Non-pigmented ciliary epithelial cell (primary cell): Measurements from ENCODE around the gene MGAT4B.

Experiments
- DNase-seq: peaks from one replicate; pipeline ENCODE4 v3.0.0-alpha.2; 2010; ENCODE audit warnings: low read depth

Gene MGAT4B

DNA sequence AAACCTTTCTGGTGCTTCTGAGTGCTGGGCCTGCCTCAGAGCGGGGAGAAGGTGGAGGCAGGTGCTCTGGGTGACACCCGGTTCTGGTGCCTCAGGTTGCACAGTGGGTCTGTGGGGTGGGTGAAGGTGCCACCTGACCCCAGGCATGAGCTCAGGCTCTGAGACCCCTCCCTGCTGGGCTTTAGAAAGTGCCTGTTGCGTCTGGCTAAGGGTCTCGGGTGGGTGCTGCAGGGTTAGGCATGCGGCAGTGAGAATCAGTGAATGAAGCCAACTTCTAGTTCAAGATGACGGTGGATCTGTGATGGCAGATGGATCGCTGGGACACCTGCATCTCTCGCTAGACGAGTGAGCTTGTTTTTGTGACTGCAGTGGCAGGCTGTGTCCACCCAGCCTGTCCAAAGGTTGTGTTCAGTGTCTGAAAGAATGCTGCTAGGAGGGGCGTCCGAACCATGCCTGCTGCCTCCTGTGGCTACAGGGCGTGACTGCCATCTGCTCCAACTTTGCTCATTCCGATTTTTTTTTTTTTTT lies 19.1 kb upstream of the MGAT4B start:
- no peak for DNase-seq

DNA sequence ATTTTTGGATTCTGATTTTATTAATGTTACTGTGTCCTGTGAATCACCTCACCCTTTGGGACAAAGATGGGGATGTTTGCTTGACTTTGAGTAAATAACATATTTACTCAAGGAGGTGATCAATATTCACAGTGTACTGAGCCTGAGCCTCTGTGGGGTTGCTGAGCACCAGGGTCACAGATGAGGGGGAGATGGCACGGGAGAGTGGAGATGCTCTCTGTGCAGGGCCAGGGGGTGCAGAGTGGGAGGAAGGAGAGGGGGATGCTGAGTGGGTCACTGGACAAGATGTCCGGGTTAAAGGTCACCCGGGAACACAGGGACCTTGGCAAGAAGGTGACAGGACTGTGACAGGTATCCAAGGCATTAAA lies 18.1 kb upstream of the MGAT4B start:
- no peak for DNase-seq

DNA sequence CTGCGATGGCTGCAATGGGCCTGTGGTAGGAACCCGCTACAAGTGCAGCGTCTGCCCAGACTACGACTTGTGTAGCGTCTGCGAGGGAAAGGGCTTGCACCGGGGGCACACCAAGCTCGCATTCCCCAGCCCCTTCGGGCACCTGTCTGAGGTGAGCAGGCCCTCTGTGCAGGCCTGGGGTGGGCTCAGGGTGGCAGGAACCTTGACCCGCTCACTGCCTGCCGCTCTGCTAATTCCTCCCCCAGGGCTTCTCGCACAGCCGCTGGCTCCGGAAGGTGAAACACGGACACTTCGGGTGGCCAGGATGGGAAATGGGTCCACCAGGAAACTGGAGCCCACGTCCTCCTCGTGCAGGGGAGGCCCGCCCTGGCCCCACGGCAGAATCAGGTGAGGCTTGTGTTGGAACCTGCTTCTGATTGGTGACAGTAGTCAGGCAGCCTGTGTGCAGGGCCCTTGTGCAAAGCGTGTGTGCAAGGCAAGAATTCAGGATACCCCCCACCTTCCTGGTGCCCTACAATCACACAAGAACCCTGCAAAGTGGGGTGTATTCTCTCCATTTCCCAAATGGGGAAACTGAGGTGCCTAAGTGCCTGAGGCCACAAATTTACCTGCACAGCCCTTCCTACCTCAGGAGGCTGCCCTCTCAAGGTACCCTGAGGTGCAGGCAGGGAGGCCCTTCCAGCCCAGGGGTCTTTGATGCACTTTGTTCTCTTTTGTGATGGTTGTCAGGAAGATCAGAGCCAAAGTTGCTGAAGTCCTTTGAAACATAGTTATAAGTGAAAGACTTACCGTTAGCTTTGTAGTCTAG lies 17.5 kb upstream of the MGAT4B start:
- no peak for DNase-seq

DNA sequence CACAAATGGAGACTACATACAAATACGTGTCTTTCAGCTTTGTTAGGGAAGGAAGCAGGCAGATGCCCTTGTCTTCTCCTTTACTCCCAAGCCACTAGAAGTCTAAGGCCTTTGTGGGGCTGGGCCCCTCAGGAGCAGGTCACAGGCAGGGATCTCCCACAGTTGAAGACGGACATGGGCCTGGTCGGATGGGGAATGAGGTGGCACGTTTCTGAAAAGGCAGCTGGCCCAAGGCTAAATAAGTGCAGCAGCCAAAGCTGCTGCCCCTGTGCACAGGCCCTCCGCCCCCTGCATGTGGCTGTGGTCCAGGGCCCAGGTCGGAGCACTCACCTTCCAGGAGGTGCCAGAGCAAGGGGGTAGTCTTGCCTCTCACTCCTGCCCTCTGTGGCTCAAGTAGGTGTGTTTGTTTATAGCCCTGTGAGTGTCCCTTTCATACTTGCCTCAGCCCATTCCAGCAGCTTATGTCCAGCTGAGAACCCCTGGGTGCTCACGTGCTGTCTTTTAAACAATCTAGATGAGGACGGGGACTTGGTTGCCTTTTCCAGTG lies 15.9 kb upstream of the MGAT4B start:
- DNase-seq = no peak

DNA sequence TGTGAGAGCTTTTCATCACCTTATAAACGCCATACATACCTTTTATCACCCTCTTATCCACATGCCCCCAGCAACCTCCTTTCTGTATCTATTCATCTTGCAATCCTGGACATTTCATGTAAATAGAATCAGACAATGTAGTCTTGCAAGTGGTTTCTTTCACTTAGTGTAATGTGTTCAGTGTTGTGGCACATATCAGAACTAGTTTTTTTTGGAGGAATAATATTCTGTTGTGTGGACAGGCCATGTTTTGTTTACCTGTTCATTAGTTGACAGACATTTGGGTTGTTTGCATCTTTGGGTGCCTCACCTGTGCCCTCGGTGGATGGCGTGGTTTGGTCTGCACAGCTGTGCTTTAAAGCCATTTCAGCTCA lies 15.4 kb upstream of the MGAT4B start:
- no peak for DNase-seq

DNA sequence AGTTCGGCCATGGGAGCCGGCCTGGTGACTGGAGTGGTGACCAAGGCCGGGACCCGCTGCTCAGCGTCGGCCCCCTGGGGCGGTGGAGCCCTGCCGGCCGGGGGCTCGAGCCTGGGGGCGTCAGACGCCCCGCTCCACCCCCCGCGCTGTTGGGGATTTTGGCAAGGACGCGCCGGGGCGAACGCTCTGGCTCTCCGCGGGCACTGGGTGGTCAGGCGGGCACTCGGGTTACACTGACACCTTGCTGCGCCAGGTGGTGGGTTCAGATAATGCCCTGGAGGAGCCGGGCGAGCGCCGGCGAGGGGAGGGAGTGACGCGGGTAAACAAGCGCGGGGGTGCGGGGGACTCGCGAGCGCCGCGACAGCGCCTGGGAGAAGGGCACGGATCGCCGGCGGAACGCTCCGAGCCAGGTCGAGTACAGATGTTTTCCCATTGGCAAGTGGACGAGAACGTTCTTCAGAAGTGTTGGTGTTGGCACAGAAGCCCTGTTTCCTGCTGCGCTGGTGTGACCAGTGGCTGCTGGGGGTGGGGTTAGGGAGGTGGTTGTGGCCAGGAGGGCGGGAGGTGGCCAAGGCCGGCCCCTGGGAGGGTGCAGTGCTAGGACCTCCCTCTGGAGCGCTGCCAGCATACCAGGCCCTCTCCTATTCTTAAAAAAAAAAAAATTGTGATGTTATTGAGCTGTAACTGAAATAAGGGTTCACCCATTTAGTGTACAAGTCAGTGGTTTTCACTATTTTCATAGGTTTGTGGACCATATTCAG lies 14.8 kb upstream of the MGAT4B start:
- DNase-seq = peak; percentile 73

DNA sequence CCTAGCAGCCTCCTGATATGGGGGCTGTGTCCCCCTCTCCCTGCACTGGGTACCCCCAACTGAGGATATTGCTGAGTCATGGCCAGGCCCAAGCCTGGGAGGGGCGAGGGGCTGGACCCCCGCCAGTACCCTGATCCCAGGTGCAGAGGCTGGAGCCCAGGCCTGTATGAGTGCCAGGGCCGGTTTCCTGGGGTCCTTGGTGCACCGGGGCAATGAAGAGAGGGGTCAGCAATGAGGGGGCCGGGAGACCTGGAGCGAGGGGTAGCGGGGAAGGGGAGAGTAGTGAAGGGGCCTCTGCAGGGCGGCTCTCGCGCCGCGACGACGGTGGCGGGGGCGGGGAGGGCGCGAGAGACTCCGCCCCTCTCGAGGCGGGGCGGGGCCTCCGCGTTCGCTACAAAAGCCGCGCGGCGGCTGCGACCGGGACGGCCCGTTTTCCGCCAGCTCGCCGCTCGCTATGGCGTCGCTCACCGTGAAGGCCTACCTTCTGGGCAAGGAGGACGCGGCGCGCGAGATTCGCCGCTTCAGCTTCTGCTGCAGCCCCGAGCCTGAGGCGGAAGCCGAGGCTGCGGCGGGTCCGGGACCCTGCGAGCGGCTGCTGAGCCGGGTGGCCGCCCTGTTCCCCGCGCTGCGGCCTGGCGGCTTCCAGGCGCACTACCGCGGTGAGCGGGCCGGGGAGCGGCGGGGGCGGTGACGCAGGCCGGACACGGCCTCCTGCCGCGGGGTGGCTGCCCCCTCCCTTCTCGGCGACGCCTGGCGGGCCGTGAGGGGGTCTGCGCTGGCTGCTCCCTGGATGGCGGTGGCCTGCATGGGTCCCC lies 14.0 kb upstream of the MGAT4B start, which contains the start of gene SQSTM1:
Gene SQSTM1 (plus strand): TSS at position 423 of the 815 bp plus-strand sequence. CDS start 32 bp downstream, at position 455.
- no peak for DNase-seq

DNA sequence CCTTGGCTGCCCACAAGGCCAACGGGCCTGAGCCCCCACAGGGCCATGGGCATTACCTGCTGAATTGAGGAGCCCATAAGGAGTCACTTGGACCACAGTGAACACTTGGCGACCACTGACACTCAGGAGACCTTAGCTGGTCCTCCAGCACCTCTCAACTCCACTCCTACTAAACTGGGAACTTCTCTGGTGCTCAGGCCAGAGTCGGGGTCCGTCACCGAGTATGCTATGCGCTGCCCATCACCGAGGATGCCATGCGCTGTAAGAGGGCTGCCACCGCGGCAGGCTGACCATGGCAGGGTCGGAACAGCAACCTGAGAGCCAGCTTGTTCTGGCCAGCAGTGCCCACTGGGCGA lies 13.4 kb upstream of the MGAT4B start:
- DNase-seq = no peak

DNA sequence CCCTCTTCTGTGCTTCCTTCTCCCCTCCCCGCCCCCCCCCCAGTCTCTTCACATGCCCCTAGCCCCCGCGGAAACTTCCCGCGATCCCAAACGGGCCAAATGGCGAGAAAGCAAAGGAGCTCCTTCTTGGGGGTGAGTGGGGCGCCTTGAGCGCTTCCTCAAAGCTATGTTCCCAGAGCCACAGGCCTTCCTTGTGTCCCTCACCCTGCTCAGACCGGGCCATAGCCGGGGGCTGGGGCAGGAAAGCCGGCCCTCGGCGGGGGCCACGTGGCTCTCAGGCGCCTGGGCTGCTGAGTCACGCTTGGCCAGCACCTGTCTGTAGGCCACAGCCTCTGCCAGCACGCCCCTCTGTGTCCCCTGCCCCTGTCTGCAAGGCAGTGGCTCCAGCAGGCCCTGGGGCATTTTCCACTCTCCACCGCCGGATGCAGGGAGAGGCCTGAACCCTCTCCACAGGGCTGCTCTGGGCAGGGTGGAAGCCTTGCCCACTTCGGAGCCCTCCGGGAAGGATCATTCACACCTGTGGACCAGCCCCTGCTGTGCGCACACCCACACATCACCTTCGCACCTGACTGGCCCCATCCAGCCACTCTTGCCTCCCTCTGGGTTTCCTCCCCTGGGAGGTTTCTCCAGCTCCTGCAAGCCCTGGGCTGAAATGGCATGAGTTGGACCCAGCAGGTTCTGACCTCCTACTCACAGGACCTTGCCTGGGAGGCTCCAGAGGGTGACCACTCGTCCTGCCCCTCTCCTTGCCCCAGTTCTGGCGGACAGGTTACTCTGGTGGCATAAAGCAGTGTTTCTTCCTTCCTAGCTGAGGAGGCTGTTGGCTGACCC lies 12.8 kb upstream of the MGAT4B start:
- DNase-seq = no peak

DNA sequence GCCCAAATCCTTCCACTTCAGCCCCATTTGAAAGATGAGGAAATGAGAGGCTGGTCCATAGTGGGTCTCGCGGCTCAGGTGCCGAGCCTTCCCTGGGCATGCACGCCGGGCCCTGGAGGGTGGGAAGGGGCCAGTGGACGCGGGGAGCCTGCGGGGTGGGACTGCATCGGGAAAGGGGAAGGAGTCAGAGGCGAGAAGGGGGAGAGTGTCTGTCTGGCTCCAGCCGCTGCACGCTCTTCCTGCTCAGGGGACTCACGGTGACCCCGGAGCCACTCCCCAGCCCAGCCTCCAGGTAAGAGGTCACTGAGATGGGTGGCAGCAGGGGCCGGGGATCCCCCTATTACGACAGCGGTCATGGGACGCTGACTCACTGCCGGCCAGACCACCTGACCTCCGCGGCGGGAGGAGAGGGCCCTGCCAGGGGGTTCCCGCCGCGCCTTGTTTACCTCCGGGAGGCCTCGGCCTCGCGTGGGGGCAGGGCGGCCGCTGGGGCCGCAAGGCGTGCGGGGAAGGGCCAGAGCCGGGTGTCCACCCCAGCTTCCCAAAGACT lies 12.2 kb upstream of the MGAT4B start:
- DNase-seq = peak; percentile 68

DNA sequence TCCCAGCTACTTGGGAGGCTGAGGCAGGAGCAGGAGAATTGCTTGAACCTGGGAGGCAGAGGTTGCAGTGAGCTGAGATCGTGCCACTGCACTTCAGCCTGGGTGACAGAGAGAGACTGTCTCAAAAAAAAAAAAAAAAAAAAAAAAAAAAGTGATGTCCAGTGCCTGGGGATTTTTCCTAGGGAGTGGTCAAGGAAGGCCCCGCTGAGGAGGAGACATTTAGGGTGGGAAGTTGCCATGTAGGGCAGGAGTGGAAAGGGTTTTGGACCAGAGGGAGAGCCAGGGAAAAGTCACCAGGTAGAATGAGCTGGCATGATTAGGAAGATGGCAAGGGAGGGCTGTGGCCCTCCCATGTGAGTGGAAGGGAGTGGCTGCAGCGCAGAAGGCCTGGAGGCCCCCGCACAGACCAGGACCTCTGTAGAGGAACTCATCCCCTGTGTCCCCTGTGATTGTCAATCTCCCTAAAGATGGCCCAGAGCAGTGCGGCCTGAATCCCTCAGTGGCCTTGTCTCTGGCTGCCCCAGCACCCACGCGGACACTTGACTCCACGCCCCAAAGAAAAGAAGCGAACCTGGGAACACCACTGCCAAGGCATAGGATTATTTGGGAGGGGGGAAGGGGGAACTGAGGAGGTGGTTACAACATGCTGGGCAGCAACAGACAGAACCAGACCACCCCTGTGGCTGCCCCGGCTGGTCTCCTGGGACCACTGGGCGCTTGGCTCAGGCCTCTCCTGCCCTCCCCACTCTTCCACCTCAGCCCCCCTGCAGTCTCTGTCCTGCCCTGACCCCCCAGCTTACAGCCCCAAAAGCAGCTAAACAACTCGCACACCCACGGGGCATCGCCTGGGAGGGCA lies 11.5 kb upstream of the MGAT4B start:
- no peak for DNase-seq

DNA sequence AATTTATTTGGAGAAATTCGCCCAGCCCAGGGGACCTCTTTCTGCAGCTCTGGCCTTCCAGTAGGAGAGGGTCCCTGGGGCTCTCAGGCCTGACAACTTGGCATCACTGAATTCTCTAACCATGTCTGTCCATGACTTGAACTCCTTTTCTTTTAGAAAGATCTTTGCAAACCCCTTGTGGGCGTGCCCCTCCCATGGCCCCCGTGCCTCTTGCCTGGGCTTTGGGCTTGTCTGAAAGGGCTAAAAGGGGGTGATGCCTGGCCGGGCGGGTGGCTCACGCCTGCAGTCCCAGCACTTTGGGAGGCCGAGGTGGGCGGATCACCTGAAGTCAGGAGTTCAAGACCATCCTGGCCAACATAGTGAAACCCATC lies 10.8 kb upstream of the MGAT4B start:
- no peak for DNase-seq

DNA sequence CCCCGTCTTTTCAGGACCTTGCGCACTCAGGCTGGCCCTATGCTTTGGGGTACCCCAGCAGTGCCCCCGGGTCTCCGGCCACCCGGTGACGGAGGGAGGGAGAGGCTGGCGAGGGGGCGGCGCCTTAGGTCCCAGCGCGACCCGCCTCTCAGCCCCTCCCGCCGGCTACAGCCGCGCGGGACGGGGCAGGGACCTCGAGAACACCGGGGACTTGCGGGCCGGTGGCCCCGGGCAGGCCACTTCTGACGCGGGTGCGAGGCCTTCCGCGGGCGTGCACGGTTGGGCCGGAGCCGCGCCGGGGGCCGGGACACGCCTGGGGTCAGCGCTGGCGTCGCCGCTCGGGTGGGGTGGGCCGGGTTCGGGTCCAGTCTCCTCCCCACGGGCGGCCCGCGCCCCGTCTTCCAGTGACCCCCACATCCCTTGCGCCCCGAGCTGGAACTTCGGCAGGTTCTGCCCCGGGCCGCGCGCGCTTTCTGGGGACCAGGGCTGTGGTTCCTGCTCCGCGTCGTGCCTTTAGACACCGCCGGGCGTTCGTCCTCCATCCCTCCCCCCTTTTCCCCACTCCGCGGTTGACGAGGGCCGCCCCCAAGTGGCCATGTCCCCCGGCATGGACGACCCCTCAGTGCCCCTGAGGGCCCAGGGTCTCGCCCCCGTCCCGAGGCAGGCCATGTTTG lies 10.3 kb upstream of the MGAT4B start:
- no peak for DNase-seq

DNA sequence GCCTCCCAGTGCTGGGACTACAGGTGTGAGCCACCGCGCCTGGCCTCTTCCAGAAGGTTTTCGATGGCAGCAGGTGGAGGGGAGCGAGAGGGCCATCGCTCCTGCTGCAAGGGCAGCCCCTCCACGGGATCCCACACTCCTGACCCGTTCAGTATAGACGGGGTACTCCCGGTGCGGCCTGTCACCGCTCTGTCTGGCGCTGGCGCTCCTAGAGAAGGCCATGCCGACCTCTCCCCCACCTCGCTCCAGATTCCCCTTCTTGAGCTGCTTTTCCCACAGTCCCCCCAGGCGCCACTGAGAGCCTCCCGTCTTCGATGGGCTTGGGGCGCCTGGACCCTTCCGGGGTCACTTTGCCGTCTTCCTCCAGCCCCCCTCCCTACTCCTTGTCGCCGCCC lies 9.7 kb upstream of the MGAT4B start:
- DNase-seq = no peak

DNA sequence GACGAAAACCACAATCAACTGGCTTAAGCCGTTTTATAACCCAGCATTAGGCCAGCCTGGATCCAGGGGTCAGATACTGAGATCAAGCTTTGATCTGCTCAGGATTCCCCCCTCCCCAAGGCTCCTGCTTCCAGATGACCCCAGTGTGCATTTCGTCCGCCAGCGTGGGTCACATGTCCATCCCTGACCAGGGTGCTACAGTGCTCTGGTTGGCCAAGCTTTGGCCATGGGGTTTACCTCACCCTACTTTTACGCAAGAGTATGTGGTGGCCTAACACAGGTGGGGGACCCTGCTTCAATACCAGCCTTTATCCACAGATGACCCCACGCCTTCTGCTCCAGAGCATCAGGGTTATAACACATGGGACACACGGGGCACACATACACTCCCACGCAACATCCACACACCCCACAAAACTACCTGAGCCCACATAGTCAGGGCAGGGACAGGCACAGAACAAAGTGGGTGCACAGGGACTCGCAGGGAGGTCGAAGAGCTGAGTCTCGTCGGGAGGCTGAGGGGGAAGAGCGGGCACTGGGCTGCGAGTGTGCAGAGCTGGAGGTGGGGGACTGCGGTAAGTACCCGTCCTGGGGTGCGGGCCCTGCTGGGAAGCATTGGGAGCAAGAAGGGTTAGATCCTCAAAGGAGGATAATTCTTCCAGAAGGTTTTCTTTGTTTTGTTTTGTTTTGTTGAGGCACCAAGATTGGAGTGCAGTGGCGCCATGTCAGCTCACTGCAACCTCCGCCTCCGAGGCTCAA lies 9.0 kb upstream of the MGAT4B start:
- DNase-seq = no peak

DNA sequence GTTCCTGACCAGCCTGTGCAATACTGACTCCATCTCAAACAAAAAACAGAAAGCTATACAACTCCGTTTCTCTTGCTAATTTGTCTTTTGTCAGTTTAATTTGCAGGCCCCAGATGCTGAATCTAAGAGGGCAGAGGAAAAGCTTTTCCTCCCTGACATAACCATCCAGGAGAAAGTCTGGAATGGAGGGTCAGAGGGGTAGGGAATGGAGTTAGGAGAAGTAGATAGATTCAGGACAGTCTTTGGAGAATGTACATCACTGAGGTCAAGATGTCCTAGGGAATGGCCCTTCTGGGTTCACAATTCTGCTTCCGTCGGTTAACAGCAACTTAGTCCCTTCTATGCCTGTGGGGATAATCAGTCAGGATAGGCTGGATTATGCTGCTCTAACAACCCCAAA lies 7.4 kb upstream of the MGAT4B start:
- DNase-seq = no peak

DNA sequence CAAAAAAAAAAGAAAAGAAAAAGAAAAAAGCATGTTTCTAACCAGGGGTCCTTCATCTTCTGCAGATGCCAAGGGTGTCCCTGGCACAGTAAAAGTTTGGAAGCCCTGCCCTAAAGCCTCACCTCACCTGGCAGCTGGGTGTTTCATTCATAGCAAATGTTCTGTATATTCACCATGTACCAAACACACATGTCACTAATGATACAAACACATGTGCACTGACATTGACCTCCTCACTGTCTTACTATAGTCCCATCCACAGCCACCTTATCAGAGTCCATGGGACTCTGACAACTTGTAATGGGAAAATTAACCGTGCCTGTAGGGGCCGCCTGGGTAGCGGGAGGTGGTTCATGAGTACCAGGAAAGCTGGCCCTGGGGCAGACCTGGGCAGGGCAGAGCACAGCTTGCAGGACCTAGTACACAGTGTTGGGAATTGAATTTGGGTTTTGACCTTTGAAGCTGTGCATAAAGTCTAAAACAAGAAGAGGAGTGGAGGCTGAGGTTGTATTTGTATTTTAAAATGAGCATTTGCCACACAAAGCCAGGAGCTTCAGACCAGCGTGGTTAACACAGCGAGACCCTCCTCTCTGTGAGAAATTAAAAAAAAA lies 6.4 kb upstream of the MGAT4B start:
- DNase-seq = no peak

DNA sequence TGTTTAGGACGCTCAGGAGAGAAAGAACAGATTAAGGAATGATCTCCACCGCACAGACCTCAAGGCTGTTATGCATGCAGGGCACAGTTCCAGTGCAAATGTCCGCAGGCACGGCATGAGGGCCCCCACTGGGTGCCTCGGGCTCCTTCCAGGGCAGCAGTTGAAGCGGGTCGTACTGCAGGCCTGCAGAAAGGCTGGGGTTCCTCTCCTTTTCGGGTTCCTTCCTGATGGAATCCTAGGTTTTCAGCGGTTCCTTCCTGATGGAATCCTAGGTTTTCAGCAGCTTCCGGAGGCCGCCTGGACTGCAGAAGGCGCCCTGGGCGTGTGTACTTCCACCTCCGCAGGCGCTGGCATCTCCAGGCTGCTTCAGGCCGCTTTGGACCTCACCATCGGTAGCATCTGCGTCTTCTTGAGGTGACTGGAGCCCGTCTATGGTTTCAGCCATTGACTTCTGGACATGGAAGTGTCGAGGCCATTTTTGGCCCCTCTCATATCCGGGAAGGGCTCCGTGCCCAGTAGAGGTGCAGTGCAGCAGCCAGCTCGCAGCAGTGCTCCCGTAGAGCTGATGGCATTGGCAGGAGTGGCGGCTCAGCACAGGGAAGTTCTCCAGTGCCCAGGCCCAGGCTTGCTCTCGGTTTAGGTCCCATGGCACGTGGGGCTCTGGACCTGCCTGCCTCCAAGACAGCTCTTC lies 5.6 kb upstream of the MGAT4B start:
- DNase-seq = no peak
